ENCODE measurements around the gene FAM184A.
"Not testable (repeated sequence)": the region's sequence is repeated elsewhere in the genome, so short reads cannot be mapped to it uniquely, and the experiment has no call there.

The FAM184A gene

DNA sequence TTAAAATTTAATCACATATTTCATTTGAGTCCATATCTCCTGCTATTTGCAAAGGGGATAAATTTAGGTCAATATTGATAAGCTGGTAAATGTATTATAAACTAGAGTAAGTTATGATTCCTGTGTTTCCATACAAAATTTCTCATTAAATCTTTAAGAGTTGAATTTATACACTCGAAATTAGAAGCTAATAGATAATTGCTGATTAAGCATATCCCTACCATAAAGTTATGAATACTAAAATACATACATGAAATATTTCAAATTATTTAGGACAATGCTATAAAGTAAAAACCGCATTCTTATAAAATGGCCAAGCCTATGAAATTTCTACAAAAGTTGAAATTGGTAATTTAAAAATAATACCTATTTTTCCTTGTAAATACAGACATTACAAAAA, 71.5 kb downstream of the FAM184A start:
- DNase-seq (ENCODE audit: low read depth): no peak

GRCh38 chr6:119002069-119002468, 76.4 kb downstream of the FAM184A start:
- DNase-seq (ENCODE audit: low read depth): no peak

GRCh38 chr6:118999494-119000040, 78.9 kb downstream of the FAM184A start:
- no peak for DNase-seq (ENCODE audit: low read depth)

GRCh38 chr6:118997426-118997825, 81.0 kb downstream of the FAM184A start:
- DNase-seq (ENCODE audit: low read depth): not testable (repeated sequence)

DNA sequence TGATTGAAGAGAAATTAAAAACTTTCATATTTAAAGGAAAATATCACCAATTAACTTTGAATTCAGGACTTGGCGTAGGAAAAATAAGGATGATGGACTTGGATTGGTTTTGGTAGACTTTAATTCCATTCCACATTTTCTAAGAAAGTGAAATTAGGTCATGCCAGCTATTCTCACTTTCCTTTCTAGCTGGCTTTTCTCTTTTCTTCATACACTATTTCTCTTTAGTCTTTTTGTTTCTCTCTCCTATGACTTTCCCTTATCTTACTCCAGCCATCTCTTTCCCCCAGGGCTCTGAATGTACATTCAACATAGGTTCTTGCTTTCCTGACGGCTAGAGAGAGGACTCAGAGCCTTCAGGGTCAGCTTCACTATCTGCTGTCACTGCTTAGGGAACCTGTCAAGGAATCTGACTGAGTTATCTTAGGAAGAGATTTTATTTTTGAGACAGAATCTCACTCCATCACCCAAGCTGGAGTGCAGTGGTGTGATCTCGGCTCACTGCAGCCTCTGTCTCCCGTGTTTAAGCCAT, 82.1 kb downstream of the FAM184A start:
- DNase-seq (ENCODE audit: low read depth): no peak

DNA sequence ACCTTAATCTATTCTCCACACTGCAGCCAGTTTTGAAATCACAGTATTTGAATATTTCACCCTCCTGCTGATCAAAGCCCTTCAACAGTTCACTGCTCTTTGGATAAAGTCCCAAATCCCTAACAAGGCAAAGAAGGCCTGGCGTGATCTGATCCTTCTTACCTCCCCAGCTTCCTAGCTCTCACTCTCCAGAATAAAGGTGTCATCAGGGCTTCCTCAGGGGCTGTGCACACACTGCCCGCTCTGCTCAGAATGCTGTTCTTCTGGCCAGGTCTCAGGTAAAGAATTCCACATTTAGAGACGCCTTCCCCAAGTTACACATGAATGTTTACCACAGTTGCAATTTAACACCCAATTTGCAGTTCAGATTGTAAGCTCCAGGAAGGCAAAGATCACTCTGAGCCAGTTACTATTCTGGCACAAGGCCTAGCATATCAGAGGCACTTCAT, 84.6 kb downstream of the FAM184A start:
- no peak for DNase-seq (ENCODE audit: low read depth)

DNA sequence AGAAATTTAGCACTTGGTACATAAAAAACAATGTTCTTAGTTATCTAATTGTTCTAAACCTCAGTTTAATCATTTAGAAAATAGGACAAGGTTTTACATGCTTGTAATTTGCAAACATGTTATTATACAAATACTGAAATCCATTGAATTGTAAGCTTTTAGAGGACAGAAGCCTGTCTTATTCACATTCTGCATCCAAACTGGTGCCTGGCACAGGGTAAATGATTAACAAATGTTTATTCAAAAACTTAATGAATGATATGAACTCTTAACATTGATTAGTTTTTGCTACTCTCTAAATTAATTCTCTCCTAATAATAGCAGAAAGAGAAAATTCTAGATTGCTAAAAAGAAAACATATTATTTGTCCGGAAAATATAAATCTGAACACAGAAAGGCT, 85.1 kb downstream of the FAM184A start:
- DNase-seq (ENCODE audit: low read depth): no peak

- DNase-seq (ENCODE audit: low read depth): no peak
These were observed 86.2 kb downstream of the FAM184A start for GRCh38 chr6:118992186-118992795.

DNA sequence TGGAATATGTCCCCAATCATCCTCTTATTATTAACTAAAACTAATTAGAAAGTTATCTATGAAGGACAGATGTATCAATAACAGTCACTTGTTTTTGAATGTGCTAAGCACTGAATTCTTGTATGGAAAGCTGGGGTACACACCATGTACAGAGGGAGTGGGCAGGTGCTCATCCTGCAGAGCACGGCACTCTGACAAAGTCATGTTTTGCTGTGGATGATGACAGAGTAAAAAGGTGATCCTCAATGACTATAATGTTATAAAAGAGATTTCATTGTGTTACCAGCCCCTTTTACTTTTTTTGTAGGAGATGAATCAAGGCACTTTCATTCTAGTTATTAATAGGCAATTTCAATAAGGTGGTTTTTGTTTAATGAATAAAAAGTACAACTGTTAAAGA, 92.2 kb downstream of the FAM184A start:
- no peak for DNase-seq (ENCODE audit: low read depth)

GRCh38 chr6:118985123-118985830, 93.2 kb downstream of the FAM184A start:
- DNase-seq (ENCODE audit: low read depth): no peak

DNA sequence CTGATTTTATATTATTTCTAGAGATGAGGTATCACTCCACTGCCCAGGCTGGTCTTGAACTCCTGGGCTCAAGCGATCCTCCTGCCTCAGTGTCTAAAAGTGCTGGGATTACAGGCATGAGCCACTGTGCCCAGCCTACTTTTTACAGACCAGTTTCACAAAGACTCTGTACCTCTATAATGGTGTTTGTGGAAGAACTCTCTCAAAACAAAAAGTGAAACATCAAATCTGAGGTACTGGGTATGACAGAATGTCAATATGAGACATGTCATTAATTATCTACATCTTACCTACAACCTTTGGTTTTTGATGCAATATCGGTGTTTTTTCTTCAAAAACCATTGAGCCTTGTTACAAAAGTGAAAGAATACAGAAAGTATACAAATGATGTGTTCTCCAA, 94.1 kb downstream of the FAM184A start:
- no peak for DNase-seq (ENCODE audit: low read depth)

DNA sequence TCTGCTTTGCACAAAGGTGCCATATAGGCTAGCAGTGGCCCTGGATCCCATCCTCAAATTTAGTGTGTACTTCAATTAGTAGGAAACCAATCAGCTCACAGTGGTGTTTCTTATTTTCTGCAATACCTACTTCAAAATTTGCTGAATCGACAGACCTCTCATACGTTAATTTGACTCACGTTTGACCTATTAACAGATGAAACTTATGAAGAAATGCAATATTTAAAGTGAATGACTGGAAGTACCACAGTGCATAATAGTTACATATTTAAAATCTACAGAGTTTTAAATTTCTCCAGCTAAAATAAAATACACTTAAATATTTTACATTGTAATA, 95.9 kb downstream of the FAM184A start:
- DNase-seq (ENCODE audit: low read depth): no peak

- DNase-seq (ENCODE audit: low read depth): no peak
These were observed 96.4 kb downstream of the FAM184A start for GRCh38 chr6:118981884-118982574.

- DNase-seq (ENCODE audit: low read depth): no peak
These were observed 98.4 kb downstream of the FAM184A start for GRCh38 chr6:118980063-118980462.

DNA sequence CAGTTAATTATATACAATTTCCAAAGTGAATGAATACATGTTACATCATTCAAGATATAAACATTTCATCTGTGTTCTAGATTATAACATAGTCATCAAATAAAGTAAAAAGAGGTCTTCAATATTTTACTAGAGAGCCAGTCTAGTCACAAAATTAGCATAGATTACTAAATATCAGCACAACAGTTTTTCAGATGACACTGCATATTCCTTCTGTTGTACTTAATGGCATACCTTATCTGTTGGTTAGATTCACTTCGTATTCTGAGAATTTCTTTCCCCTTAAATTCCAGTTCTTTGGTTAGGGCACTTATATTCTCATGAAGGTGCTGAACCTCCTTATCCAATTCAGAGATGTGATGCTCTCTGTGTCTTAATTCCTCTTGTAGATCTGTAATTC, 103.7 kb downstream of the FAM184A start:
- DNase-seq (ENCODE audit: low read depth): no peak

DNA sequence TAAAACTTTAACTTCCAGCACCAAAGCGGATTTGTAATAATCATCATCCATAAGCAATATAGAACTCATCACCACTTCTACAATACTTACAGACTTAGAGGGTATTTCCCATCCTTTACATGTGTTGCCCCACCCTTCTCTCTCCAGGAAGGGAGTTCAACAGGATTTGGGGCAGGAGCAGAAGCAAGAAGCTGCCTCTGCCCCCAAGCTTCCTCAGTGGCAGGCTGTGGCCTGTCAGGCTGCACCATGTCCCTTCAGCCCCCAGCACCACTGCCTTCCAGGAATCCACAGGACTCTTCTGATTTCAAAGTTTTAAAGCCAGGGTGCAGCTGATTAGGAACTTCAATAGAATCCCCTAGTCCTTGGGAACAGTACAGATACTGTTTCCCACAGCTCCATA, 106.8 kb downstream of the FAM184A start:
- no peak for DNase-seq (ENCODE audit: low read depth)

DNA sequence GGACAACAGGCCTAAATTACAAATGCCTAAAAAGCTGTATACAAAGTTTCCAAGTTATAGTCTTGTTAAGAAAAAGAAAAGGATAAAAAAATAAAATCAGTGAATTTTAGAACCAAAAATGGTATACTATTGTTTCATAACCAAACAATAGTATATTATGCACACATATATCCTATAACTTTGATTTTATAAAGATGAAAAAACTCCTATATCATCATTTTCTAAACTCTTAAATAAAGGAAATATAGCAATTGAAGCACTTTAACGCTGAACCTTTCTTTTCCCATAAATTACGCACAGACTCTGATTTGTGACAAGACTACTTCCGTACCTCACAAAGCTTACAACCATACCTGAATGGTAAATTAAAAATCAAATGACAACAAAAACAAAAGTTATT, 107.6 kb downstream of the FAM184A start:
- no peak for DNase-seq (ENCODE audit: low read depth)

DNA sequence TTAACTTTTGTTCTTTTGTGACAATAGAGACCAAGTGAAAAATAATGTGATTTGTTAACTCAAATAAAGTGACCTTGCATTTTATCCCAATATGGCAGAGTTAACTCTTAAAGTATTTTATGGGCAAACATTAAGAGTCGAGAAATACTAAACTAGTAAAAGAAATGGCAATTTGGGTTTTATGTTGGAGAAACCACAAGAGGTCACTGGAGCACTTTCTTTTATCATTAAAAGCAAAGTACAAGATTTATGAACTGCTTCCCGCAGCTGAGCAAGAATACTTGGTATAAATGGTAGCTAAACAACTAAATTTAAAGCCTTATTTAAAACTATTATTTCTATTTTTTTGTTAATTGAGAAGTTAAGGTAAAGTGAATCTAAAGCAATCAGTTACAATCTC, 110.0 kb downstream of the FAM184A start:
- DNase-seq (ENCODE audit: low read depth): no peak

GRCh38 chr6:118967239-118967638, 111.2 kb downstream of the FAM184A start:
- no peak for DNase-seq (ENCODE audit: low read depth)

- DNase-seq (ENCODE audit: low read depth): no peak
These were observed 112.6 kb downstream of the FAM184A start for GRCh38 chr6:118965843-118966370.

- DNase-seq (ENCODE audit: low read depth): no peak
These were observed 113.1 kb downstream of the FAM184A start for GRCh38 chr6:118965371-118965770.

- DNase-seq (ENCODE audit: low read depth): no peak
These were observed 115.5 kb downstream of the FAM184A start for GRCh38 chr6:118963003-118963402.

GRCh38 chr6:118959903-118960302, 118.6 kb downstream of the FAM184A start:
- no peak for DNase-seq (ENCODE audit: low read depth)

Measured in stimulated activated CD8-positive, alpha-beta memory T cell treated with anti-CD3 and anti-CD28 coated beads, Interleukin-15, amount 100 ng/mL, for 24 hours (primary cell).